B cell (primary cell): Measurements from ENCODE around the gene NANOS3. TPM values are rescaled to one million over a fixed set of nuclear protein-coding genes. Genes with fewer than 3 reads are reported as not detected.

Experiments
- ATAC-seq: fragments of 200-7000 bp; cut with Tn5 transposase; one replicate; pipeline ENCODE4 v1.10.0; 2021; ENCODE audit warnings: low read depth, mild to moderate bottlenecking, moderate number of reproducible peaks, moderate library complexity
- CTCF ChIA-PET: fragments of 350-600 bp; sonication (Branson Sonifier 250); formaldehyde crosslinking; loops from one replicate; lab custom pipeline; 2021; ENCODE audit warnings: antibody characterized with exemption, inconsistent platforms; lab: Charles Lee
- POLR2A ChIA-PET: fragments of 350-600 bp; sonication (Branson Sonifier 250); formaldehyde crosslinking; loops from one replicate; lab custom pipeline; 2021; ENCODE audit warnings: antibody characterized with exemption; lab: Charles Lee
- DNase-seq: peaks from one replicate; pipeline ENCODE4 v3.0.0; 2013
- H2AFZ ChIP-seq: 2 replicates; pipeline ENCODE4 v1.6.1; 2012; ENCODE audit warnings: mild to moderate bottlenecking, low read depth, low read length; ENCODE audit not compliant: insufficient read depth, poor library complexity, severe bottlenecking
- H3K27ac ChIP-seq, 2 donors: 1 replicate in 1 of 2; 2 replicates in 1 of 2; pipeline ENCODE4 v1.5.1; 2012 to 2013; ENCODE audit warnings: low read length in 2 of 2, mild to moderate bottlenecking in 2 of 2, moderate library complexity in 1 of 2
- H3K27me3 ChIP-seq, 4 experiments: fragments of 200-600 bp in 1 of 4; sonication (generic) in 1 of 4; replicated peaks in 1 of 4; 1 replicate in 2 of 4; 2 replicates in 2 of 4; pipeline versions ENCODE4 v1.6.1 to v1.7.0; 2013 to 2016; ENCODE audit warnings: low read length in 3 of 4, mild to moderate bottlenecking in 2 of 4, mixed read lengths in 1 of 4, moderate library complexity in 1 of 4; ENCODE audit not compliant: insufficient read depth in 4 of 4, control insufficient read depth in 3 of 4; ENCODE audit errors: control extremely low read depth in 1 of 4
- H3K36me3 ChIP-seq, 2 experiments: replicated peaks in 1 of 2; 1 replicate in 1 of 2; 2 replicates in 1 of 2; pipeline versions ENCODE4 v1.6.1 to v1.7.1; 2013; ENCODE audit warnings: low read length in 1 of 2; ENCODE audit not compliant: insufficient read depth in 2 of 2, control insufficient read depth in 1 of 2; ENCODE audit errors: control extremely low read depth in 1 of 2, extremely low read depth in 1 of 2
- H3K4me1 ChIP-seq, 2 donors: fragments of 200-600 bp in 1 of 2; sonication (generic) in 1 of 2; 1 replicate in 1 of 2; 2 replicates in 1 of 2; pipeline versions ENCODE4 v1.5.1 to v1.6.1; 2013 to 2017; ENCODE audit warnings: low read length in 2 of 2; ENCODE audit not compliant: control insufficient read depth in 2 of 2, insufficient read depth in 2 of 2
- H3K4me2 ChIP-seq: replicated peaks from 2 replicates; pipeline ENCODE3; 2012; ENCODE audit warnings: mild to moderate bottlenecking, low read depth, low read length; ENCODE audit not compliant: poor library complexity, severe bottlenecking
- H3K4me3 ChIP-seq, 5 experiments: fragments of 200-600 bp in 1 of 5; sonication (generic) in 1 of 5; 1 replicate in 3 of 5; 2 replicates in 2 of 5; pipeline versions ENCODE4 v1.5.1 to v1.7.0; 2011 to 2016; ENCODE audit warnings: low read length in 4 of 5, mild to moderate bottlenecking in 4 of 5, low read depth in 2 of 5, control low read depth in 1 of 5, moderate library complexity in 1 of 5; ENCODE audit not compliant: insufficient read depth in 1 of 5; ENCODE audit errors: control extremely low read depth in 1 of 5, extremely low read depth in 1 of 5
- H3K79me2 ChIP-seq: fragments of 200-600 bp; sonication (generic); one replicate; pipeline ENCODE4 v1.6.0; 2016; ENCODE audit warnings: low read length; ENCODE audit not compliant: control insufficient read depth, insufficient read depth
- H3K9ac ChIP-seq: fragments of 200-600 bp; sonication (generic); 2 replicates; pipeline ENCODE4 v1.6.1; 2017; ENCODE audit warnings: mild to moderate bottlenecking, low read length, moderate library complexity
- H3K9me3 ChIP-seq, 3 donors: one replicate each; pipeline versions ENCODE4 v1.6.1 to v1.7.1; 2013; ENCODE audit warnings: low read length in 2 of 3; ENCODE audit not compliant: control insufficient read depth in 2 of 3, insufficient read depth in 1 of 3; ENCODE audit errors: control extremely low read depth in 1 of 3
- H4K20me1 ChIP-seq: 2 replicates; pipeline ENCODE4 v1.6.0; 2012; ENCODE audit warnings: mild to moderate bottlenecking, low read length; ENCODE audit not compliant: insufficient read depth, control insufficient read depth, poor library complexity, severe bottlenecking
- H3K27ac Mint-ChIP-seq: one replicate; pipeline ENCODE4 v1.8.0; 2021; ENCODE audit warnings: mixed read lengths
- H3K27me3 Mint-ChIP-seq: one replicate; pipeline ENCODE4 v1.8.0; 2021; ENCODE audit warnings: mixed read lengths
- H3K4me1 Mint-ChIP-seq: one replicate; pipeline ENCODE4 v1.8.0; 2021; ENCODE audit warnings: mixed read lengths
- H3K4me3 Mint-ChIP-seq: one replicate; pipeline ENCODE4 v1.8.0; 2021; ENCODE audit warnings: mixed read lengths
- H3K9me3 Mint-ChIP-seq: one replicate; pipeline ENCODE4 v1.8.0; 2022; ENCODE audit warnings: mixed read lengths; ENCODE audit not compliant: insufficient read depth
- EZH2 ChIP-seq: IDR thresholded peaks from 2 replicates; pipeline ENCODE4 v1.6.1; 2012; ENCODE audit warnings: borderline replicate concordance, low read depth, mild to moderate bottlenecking, moderate library complexity, low read length; ENCODE audit not compliant: insufficient read depth, poor library complexity, severe bottlenecking
- WGBS: methylation state at CpG from one replicate; pipeline ENCODE4 v1.1.5; 2013; ENCODE audit warnings: missing lambda C conversion rate; ENCODE audit not compliant: insufficient coverage; 5-methylcytosine and 5-hydroxymethylcytosine counted together
- intact Hi-C: fragments of 100-400 bp; cut with micrococcal nuclease; formaldehyde crosslinking; loops from one replicate; pipeline ENCODE4 v1.10.0; 2022
- polyA plus RNA-seq: library from polyadenylated mRNA; depleted of rRNA; stranded (reverse); fragments of >200 nt; gene quantifications from 2 replicates; pipeline ENCODE4 v1.2.3, GENCODE V29; 2012
- small RNA-seq: library from RNA; depleted of rRNA; stranded (forward); fragments of <200 nt; gene quantifications from one replicate; pipeline ENCODE3, GENCODE V24; 2012; ENCODE audit warnings: low replicate concordance, low read depth; ENCODE audit not compliant: insufficient read length
- total RNA-seq, 2 donors: library from RNA; stranded (reverse); fragments of 120-200 nt in 1 of 2; gene quantifications; 1 replicate in 1 of 2; 2 replicates in 1 of 2; pipeline versions ENCODE4 v1.2.3 to v1.2.4, GENCODE V29; 2013 to 2022
- TF ChIP-seq, protein P1 (sequence below): fragments of 200-600 bp; IDR thresholded peaks from one replicate; pipeline ENCODE4 v1.8.0; 2022; ENCODE audit warnings: antibody characterized with exemption, mild to moderate bottlenecking

NANOS3 gene
- total and polyA plus RNA-seq, 2 donors (not counting 1 experiment from before 2014, with no cell fraction given) = 0.49 TPM; not detected in 1

DNA sequence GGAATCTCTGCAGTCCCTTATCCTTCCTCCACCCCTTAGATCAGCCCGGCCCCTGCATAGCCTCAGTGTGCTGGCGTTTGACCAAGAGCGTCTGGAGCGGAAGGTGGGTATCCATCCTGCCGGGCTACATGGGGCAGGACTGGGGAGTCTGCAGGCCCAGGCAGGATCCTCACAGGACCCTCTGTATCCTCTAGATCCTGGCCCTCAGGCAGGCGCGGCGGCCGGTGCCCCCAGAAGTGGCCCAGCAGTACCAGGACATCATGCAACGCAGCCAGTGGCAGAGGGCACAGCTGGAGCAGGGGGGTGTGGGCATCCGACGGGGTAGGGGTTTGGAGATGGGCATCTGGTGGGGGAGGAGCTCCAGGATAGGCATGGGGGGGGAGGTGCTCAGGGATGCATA, 52.4 kb downstream of the NANOS3 start:
- H3K9me3 ChIP-seq = no peaks in the 10 kb centered on the region
- peaks cover 2 to 7% of the 10 kb centered on the region in 2 experiments for H3K36me3 ChIP-seq
- no peak overlapping the region for H3K27ac ChIP-seq
- ATAC-seq (no peak), DNase-seq (no peak)
- Mint-ChIP-seq H3K9me3 (no peaks in the 10 kb centered on the region), H3K27ac (no peak overlapping the region), H3K27me3 (peaks cover 1% of the 10 kb centered on the region), H3K4me1 (peaks cover 4% of the 10 kb centered on the region), H3K4me3 (no peak overlapping the region)
- TF ChIP-seq EZH2 = no peak
- TF ChIP-seq, protein P1, sequence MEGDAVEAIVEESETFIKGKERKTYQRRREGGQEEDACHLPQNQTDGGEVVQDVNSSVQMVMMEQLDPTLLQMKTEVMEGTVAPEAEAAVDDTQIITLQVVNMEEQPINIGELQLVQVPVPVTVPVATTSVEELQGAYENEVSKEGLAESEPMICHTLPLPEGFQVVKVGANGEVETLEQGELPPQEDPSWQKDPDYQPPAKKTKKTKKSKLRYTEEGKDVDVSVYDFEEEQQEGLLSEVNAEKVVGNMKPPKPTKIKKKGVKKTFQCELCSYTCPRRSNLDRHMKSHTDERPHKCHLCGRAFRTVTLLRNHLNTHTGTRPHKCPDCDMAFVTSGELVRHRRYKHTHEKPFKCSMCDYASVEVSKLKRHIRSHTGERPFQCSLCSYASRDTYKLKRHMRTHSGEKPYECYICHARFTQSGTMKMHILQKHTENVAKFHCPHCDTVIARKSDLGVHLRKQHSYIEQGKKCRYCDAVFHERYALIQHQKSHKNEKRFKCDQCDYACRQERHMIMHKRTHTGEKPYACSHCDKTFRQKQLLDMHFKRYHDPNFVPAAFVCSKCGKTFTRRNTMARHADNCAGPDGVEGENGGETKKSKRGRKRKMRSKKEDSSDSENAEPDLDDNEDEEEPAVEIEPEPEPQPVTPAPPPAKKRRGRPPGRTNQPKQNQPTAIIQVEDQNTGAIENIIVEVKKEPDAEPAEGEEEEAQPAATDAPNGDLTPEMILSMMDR = no peak
- CTCF ChIA-PET = interaction anchor here (0.6 kb wide), 1 partner anchor 100 kb away, joined by 3 read pairs; no protein-coding TSS in a partner anchor
- H3K4me3 ChIP-seq = no peak overlapping the region
- POLR2A ChIA-PET = no interaction called here
- no peak overlapping the region for H2AFZ ChIP-seq
- no peaks in the 10 kb centered on the region for H3K79me2 ChIP-seq
- 98% methylated on average over 11 of the region's 12 CpGs for WGBS
- H4K20me1 ChIP-seq = no peaks in the 10 kb centered on the region
- no peak overlapping the region for H3K4me2 ChIP-seq
- no peak overlapping the region for H3K9ac ChIP-seq
- no peaks in the 10 kb centered on the region for H3K4me1 ChIP-seq
- intact Hi-C loops = no loop called here
- no peaks in the 10 kb centered on the region for H3K27me3 ChIP-seq

DNA sequence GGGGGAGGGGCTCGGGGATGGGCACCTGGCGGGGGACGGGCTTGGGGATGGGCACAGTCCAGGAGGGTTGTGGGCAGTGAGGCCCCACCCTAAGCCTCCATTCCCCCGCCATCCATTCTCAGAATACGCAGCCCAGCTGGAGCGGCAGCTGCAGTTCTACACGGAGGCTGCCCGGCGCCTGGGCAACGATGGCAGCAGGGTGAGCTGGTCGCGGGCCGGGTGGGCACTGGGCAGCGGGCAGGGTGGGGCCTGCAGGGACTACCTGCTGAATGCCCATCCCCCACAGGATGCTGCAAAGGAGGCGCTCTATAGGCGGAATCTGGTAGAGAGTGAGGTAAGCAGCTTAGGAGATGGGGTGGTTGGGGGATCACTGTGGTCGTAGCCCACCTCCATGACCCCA, 53.0 kb downstream of the NANOS3 start:
- no peak overlapping the region for H3K27ac Mint-ChIP-seq
- CTCF ChIA-PET = no interaction called here
- 93% methylated on average over 10 of the region's 17 CpGs for WGBS
- no peak overlapping the region for H3K27ac ChIP-seq
- TF ChIP-seq, protein P1 = no peak
- TF ChIP-seq EZH2 = no peak
- intact Hi-C loops = no loop called here
- H3K4me1 Mint-ChIP-seq = peaks cover 10% of the 10 kb centered on the region
- H2AFZ ChIP-seq = no peak overlapping the region
- H3K4me3 ChIP-seq = no peak overlapping the region
- no peaks in the 10 kb centered on the region for H3K9me3 Mint-ChIP-seq
- H3K9me3 ChIP-seq = no peaks in the 10 kb centered on the region
- no peaks in the 10 kb centered on the region for H4K20me1 ChIP-seq
- DNase-seq (no peak), ATAC-seq (no peak)
- H3K27me3 ChIP-seq = no peaks in the 10 kb centered on the region
- H3K27me3 Mint-ChIP-seq = peaks cover 7% of the 10 kb centered on the region
- no peak overlapping the region for H3K9ac ChIP-seq
- no peak overlapping the region for H3K4me2 ChIP-seq
- POLR2A ChIA-PET = no interaction called here
- no peaks in the 10 kb centered on the region for H3K79me2 ChIP-seq
- H3K4me1 ChIP-seq = no peaks in the 10 kb centered on the region
- H3K4me3 Mint-ChIP-seq = no peak overlapping the region
- H3K36me3 ChIP-seq = peaks cover 2 to 7% of the 10 kb centered on the region in 2 experiments

Small RNA genes lying within 50 kb of the gene (small RNA-seq; reads per million reads assigned to genes)
- gene MIR181C (not detected), gene MIR181D (0.76 reads per million)

Other genes with a start within 250 kb of the NANOS3 start
- 65.0 and 75.5 TPM in 2 replicates for gene MRI1, start 112.6 kb upstream of the NANOS3 start, total RNA-seq
- 82.2 and 118 TPM in 2 replicates for gene MRI1, start 112.6 kb upstream of the NANOS3 start, polyA plus RNA-seq
- 59.2 and 62.5 TPM in 2 replicates for gene C19orf53, start 102.7 kb upstream of the NANOS3 start, total RNA-seq
- 110 TPM in 2 replicates for gene C19orf53, start 102.7 kb upstream of the NANOS3 start, polyA plus RNA-seq
- 10.1 and 10.6 TPM in 2 replicates for gene ZSWIM4, start 81.7 kb upstream of the NANOS3 start, total RNA-seq
- gene ZSWIM4, start 81.7 kb upstream of the NANOS3 start, polyA plus RNA-seq = 2.4 and 2.6 TPM in 2 replicates
- 1.7 and 2.4 TPM in 2 replicates for gene BRME1, start 29.0 kb downstream of the NANOS3 start, total RNA-seq
- gene BRME1, start 29.0 kb downstream of the NANOS3 start, polyA plus RNA-seq = 1.1 and 1.8 TPM in 2 replicates
- 47.1 and 47.2 TPM in 2 replicates for gene CC2D1A, start 29.1 kb downstream of the NANOS3 start, total RNA-seq
- 28.9 and 34.3 TPM in 2 replicates for gene CC2D1A, start 29.1 kb downstream of the NANOS3 start, polyA plus RNA-seq
- gene PODNL1, start 61.3 kb downstream of the NANOS3 start, total RNA-seq = not detected in 2 replicates
- 0.13 TPM in 1 of 2 replicates, not detected in the other for gene PODNL1, start 61.3 kb downstream of the NANOS3 start, polyA plus RNA-seq
- 115 and 116 TPM in 2 replicates for gene DCAF15, start 75.4 kb downstream of the NANOS3 start, total RNA-seq
- 157 and 160 TPM in 2 replicates for gene DCAF15, start 75.4 kb downstream of the NANOS3 start, polyA plus RNA-seq
- 33.3 and 33.9 TPM in 2 replicates for gene RFX1, start 129.2 kb downstream of the NANOS3 start, total RNA-seq
- 9.2 and 10.9 TPM in 2 replicates for gene RFX1, start 129.2 kb downstream of the NANOS3 start, polyA plus RNA-seq
- gene RLN3, start 151.0 kb downstream of the NANOS3 start, total RNA-seq = not detected in 2 replicates
- 0.42 TPM in 1 of 2 replicates, not detected in the other for gene RLN3, start 151.0 kb downstream of the NANOS3 start, polyA plus RNA-seq
- gene IL27RA, start 154.6 kb downstream of the NANOS3 start, total RNA-seq = 38.2 and 38.6 TPM in 2 replicates
- gene IL27RA, start 154.6 kb downstream of the NANOS3 start, polyA plus RNA-seq = 27.4 and 36.2 TPM in 2 replicates
- not detected in 2 replicates for gene PALM3, start 184.9 kb downstream of the NANOS3 start, total RNA-seq
- gene PALM3, start 184.9 kb downstream of the NANOS3 start, polyA plus RNA-seq = not detected in 2 replicates
- gene MISP3, start 195.7 kb downstream of the NANOS3 start, total RNA-seq = 0.34 and 0.36 TPM in 2 replicates
- 0.25 and 0.34 TPM in 2 replicates for gene MISP3, start 195.7 kb downstream of the NANOS3 start, polyA plus RNA-seq
- 1.2 TPM in 1 of 2 replicates, not detected in the other for gene C19orf67, start 208.6 kb downstream of the NANOS3 start, total RNA-seq
- gene C19orf67, start 208.6 kb downstream of the NANOS3 start, polyA plus RNA-seq = not detected in 2 replicates
- 32.4 and 39.2 TPM in 2 replicates for gene SAMD1, start 213.6 kb downstream of the NANOS3 start, total RNA-seq
- gene SAMD1, start 213.6 kb downstream of the NANOS3 start, polyA plus RNA-seq = 17.4 and 22.7 TPM in 2 replicates
- gene PRKACA, start 240.6 kb downstream of the NANOS3 start, total RNA-seq = 43.0 and 48.8 TPM in 2 replicates
- gene PRKACA, start 240.6 kb downstream of the NANOS3 start, polyA plus RNA-seq = 36.6 and 36.8 TPM in 2 replicates